Astrocyte (in vitro differentiated cells and primary cell): ENCODE measurements around the gene SCAMP4. TPM values are rescaled to one million over a fixed set of nuclear protein-coding genes. Genes with fewer than 3 reads are reported as not detected.

Experiments
- DNase-seq: peaks from one replicate; pipeline ENCODE4 v3.0.0-alpha.2; 2010; ENCODE audit warnings: low read depth
- FAIRE-seq: peaks from 2 replicates; lab custom pipeline; 2011; peaks lifted over from hg19 to GRCh38; lab: Jason Lieb, UNC
- H2AFZ ChIP-seq: 2 replicates; pipeline ENCODE4 v1.6.0; 2012; ENCODE audit warnings: low read depth, low read length, inconsistent platforms
- H3K27ac ChIP-seq: 2 replicates; pipeline ENCODE4 v1.5.1; 2011; ENCODE audit warnings: low read depth, low read length, inconsistent platforms
- H3K27me3 ChIP-seq: 2 replicates; pipeline ENCODE4 v1.6.0; 2011; ENCODE audit warnings: low read length, inconsistent platforms; ENCODE audit not compliant: insufficient read depth
- H3K36me3 ChIP-seq: 2 replicates; pipeline ENCODE4 v1.5.1; 2011; ENCODE audit warnings: low read length, inconsistent platforms; ENCODE audit not compliant: insufficient read depth
- H3K4me1 ChIP-seq: 2 replicates; pipeline ENCODE4 v1.5.1; 2011; ENCODE audit warnings: low read length, inconsistent platforms; ENCODE audit not compliant: insufficient read depth
- H3K4me2 ChIP-seq: 2 replicates; pipeline ENCODE4 v1.6.0; 2012; ENCODE audit warnings: low read length, inconsistent platforms
- H3K4me3 ChIP-seq: 2 replicates; pipeline ENCODE4 v1.5.1; 2011; ENCODE audit warnings: low read depth, mild to moderate bottlenecking, low read length, inconsistent platforms; ENCODE audit not compliant: insufficient read depth
- H3K79me2 ChIP-seq: 2 replicates; pipeline ENCODE4 v1.6.0; 2012; ENCODE audit warnings: mild to moderate bottlenecking, low read length, inconsistent platforms; ENCODE audit not compliant: insufficient read depth
- H3K9ac ChIP-seq: 2 replicates; pipeline ENCODE4 v1.6.0; 2012; ENCODE audit warnings: mild to moderate bottlenecking, low read length, inconsistent platforms
- H3K9me3 ChIP-seq: 2 replicates; pipeline ENCODE4 v1.5.1; 2012; ENCODE audit warnings: low read depth, mild to moderate bottlenecking, low read length, inconsistent platforms; ENCODE audit not compliant: insufficient read depth
- H4K20me1 ChIP-seq: 2 replicates; pipeline ENCODE4 v1.6.0; 2012; ENCODE audit warnings: low read length, inconsistent platforms; ENCODE audit not compliant: insufficient read depth
- H3K27ac Mint-ChIP-seq: one replicate; pipeline ENCODE4 v1.8.0; 2021; ENCODE audit warnings: mild to moderate bottlenecking, mixed read lengths; ENCODE audit not compliant: unreplicated experiment
- H3K27me3 Mint-ChIP-seq: one replicate; pipeline ENCODE4 v1.8.0; 2021; ENCODE audit warnings: low read depth, mixed read lengths; ENCODE audit not compliant: unreplicated experiment
- H3K36me3 Mint-ChIP-seq: one replicate; pipeline ENCODE4 v1.8.0; 2021; ENCODE audit warnings: low read depth, mixed read lengths; ENCODE audit not compliant: unreplicated experiment
- H3K4me1 Mint-ChIP-seq: one replicate; pipeline ENCODE4 v1.8.0; 2021; ENCODE audit warnings: low read depth, mixed read lengths; ENCODE audit not compliant: unreplicated experiment
- H3K4me3 Mint-ChIP-seq: one replicate; pipeline ENCODE4 v1.8.0; 2021; ENCODE audit warnings: mild to moderate bottlenecking, moderate library complexity, mixed read lengths; ENCODE audit not compliant: unreplicated experiment
- H3K9me3 Mint-ChIP-seq: one replicate; pipeline ENCODE4 v1.8.0; 2021; ENCODE audit warnings: mild to moderate bottlenecking, mixed read lengths; ENCODE audit not compliant: unreplicated experiment
- CTCF ChIP-seq: IDR thresholded peaks from 2 replicates; pipeline ENCODE4 v1.5.1; 2011; ENCODE audit warnings: low read depth, mild to moderate bottlenecking, inconsistent platforms, low read length, moderate library complexity; ENCODE audit not compliant: insufficient read depth
- EZH2 ChIP-seq: IDR thresholded peaks from 2 replicates; pipeline ENCODE4 v1.6.1; 2012; ENCODE audit warnings: mild to moderate bottlenecking, low read length, inconsistent platforms; ENCODE audit not compliant: insufficient read depth
- total RNA-seq: library from RNA; stranded (reverse); gene quantifications from 2 replicates; pipeline ENCODE4 v1.2.1, GENCODE V29; 2021

SCAMP4 gene
- total RNA-seq, 1 donor from 2014 or later = 72.2 TPM

- H3K9me3 Mint-ChIP-seq = no peaks in the 10 kb centered on the region
- H4K20me1 ChIP-seq = peaks cover 72% of the 10 kb centered on the region
Measured at GRCh38 chr19:1962674-1963073, 57.5 kb downstream of the SCAMP4 start.

GRCh38 chr19:1967087-1967608, 61.9 kb downstream of the SCAMP4 start:
- FAIRE-seq = no peak
- peaks cover 12% of the 10 kb centered on the region for H3K36me3 Mint-ChIP-seq

More at GRCh38 chr19:1962674-1963073, 57.5 kb downstream of the SCAMP4 start:
- Histone ChIP-seq H2AFZ (no peak overlapping the region), H3K79me2 (peaks cover 69% of the 10 kb centered on the region), H3K9me3 (no peaks in the 10 kb centered on the region), H3K27ac (no peak overlapping the region), H3K4me1 (no peaks in the 10 kb centered on the region), H3K27me3 (no peaks in the 10 kb centered on the region), H3K36me3 (no peaks in the 10 kb centered on the region), H3K9ac (no peak overlapping the region), H3K4me2 (no peak overlapping the region), H3K4me3 (no peak overlapping the region)
- peaks cover 4% of the 10 kb centered on the region for H3K4me1 Mint-ChIP-seq
- peaks cover 10% of the 10 kb centered on the region for H3K36me3 Mint-ChIP-seq
- FAIRE-seq = no peak
- H3K27ac Mint-ChIP-seq = no peak overlapping the region
- H3K27me3 Mint-ChIP-seq = no peaks in the 10 kb centered on the region
- TF ChIP-seq CTCF (no peak), EZH2 (no peak)
- no peak overlapping the region for H3K4me3 Mint-ChIP-seq
- no peak for DNase-seq

More at GRCh38 chr19:1967087-1967608, 61.9 kb downstream of the SCAMP4 start:
- no peaks in the 10 kb centered on the region for H3K9me3 Mint-ChIP-seq
- H3K79me2 ChIP-seq = peaks cover 60% of the 10 kb centered on the region
- TF ChIP-seq CTCF (no peak), EZH2 (no peak)
- H3K9me3 ChIP-seq = no peaks in the 10 kb centered on the region
- H3K27ac ChIP-seq = no peak overlapping the region
- no peaks in the 10 kb centered on the region for H3K36me3 ChIP-seq
- peaks cover 4% of the 10 kb centered on the region for H3K4me1 Mint-ChIP-seq
- H3K27me3 Mint-ChIP-seq = no peaks in the 10 kb centered on the region
- no peak overlapping the region for H3K9ac ChIP-seq
- no peak overlapping the region for H3K27ac Mint-ChIP-seq
- H3K4me3 ChIP-seq = no peak overlapping the region
- no peaks in the 10 kb centered on the region for H3K4me1 ChIP-seq
- H2AFZ ChIP-seq = no peak overlapping the region
- H4K20me1 ChIP-seq = peaks cover 71% of the 10 kb centered on the region
- H3K27me3 ChIP-seq = no peaks in the 10 kb centered on the region
- no peak overlapping the region for H3K4me2 ChIP-seq
- DNase-seq = no peak
- no peak overlapping the region for H3K4me3 Mint-ChIP-seq
